OCI-M2 (cell line): ENCODE measurements around the gene ISG15.
"Not testable (repeated sequence)": the region's sequence is repeated elsewhere in the genome, so short reads cannot be mapped to it uniquely, and the experiment has no call there.

Source experiments
- DNase-seq: peaks from one replicate; lab custom pipeline; 2025; ENCODE audit not compliant: unreplicated experiment; lab: John Stamatoyannopoulos, UW

Gene ISG15

GRCh38 chr1:1044455-1045078 is 31.3 kb downstream of the ISG15 start:
- no peak for DNase-seq

- no peak for DNase-seq
Measured at GRCh38 chr1:1045129-1045528, 31.8 kb downstream of the ISG15 start.

GRCh38 chr1:1046243-1046642 is 32.9 kb downstream of the ISG15 start:
- DNase-seq: no peak

GRCh38 chr1:1046767-1047166 is 33.5 kb downstream of the ISG15 start:
- DNase-seq: no peak

- no peak for DNase-seq
Measured at GRCh38 chr1:1047407-1047806, 34.1 kb downstream of the ISG15 start.

- DNase-seq: no peak
Measured at GRCh38 chr1:1047963-1048362, 34.7 kb downstream of the ISG15 start.

GRCh38 chr1:1048765-1049164 is 35.5 kb downstream of the ISG15 start:
- no peak for DNase-seq

- no peak for DNase-seq
Measured at GRCh38 chr1:1049318-1050165, 36.2 kb downstream of the ISG15 start.

- no peak for DNase-seq
Measured at GRCh38 chr1:1050577-1051052, 37.3 kb downstream of the ISG15 start.

- DNase-seq: no peak
Measured at GRCh38 chr1:1051127-1051810, 38.0 kb downstream of the ISG15 start.

- DNase-seq: no peak
Measured at GRCh38 chr1:1052003-1052840, 38.9 kb downstream of the ISG15 start.

- DNase-seq: no peak
Measured at GRCh38 chr1:1053022-1053421, 39.7 kb downstream of the ISG15 start.

- no peak for DNase-seq
Measured at GRCh38 chr1:1053682-1054081, 40.4 kb downstream of the ISG15 start.

- no peak for DNase-seq
Measured at GRCh38 chr1:1054099-1054700, 40.9 kb downstream of the ISG15 start.

- DNase-seq: no peak
Measured at GRCh38 chr1:1054971-1055370, 41.7 kb downstream of the ISG15 start.

GRCh38 chr1:1055841-1056736 is 42.8 kb downstream of the ISG15 start:
- no peak for DNase-seq

GRCh38 chr1:1057769-1058087 is 44.4 kb downstream of the ISG15 start:
- not testable (repeated sequence) for DNase-seq

- no peak for DNase-seq
Measured at GRCh38 chr1:1058088-1058905, 45.0 kb downstream of the ISG15 start.
